AG04449 (cell line): ENCODE measurements around the gene KIF5C.
A peak's percentile ranks its signal among the peaks of the same experiment; 100 is the strongest.

Experiments used
- CTCF ChIA-PET: fragments of 350-600 bp; formaldehyde crosslinking; extraction: SDS; loops from one replicate; lab custom pipeline; 2021; ENCODE audit warnings: antibody characterized with exemption; lab: Yijun Ruan, JAX
- POLR2A ChIA-PET: fragments of 400-600, 350-600 bp; formaldehyde crosslinking; extraction: SDS; loops from one replicate; lab custom pipeline; 2020; ENCODE audit warnings: antibody characterized with exemption, inconsistent platforms; lab: Yijun Ruan, JAX
- DNase-seq: peaks from one replicate; pipeline ENCODE4 v3.0.0-alpha.2; 2010; ENCODE audit warnings: low read depth, low spot score
- H3K4me3 ChIP-seq: 2 replicates; pipeline ENCODE4 v1.5.1; 2011; ENCODE audit warnings: low read depth, mild to moderate bottlenecking, control low read depth, low read length
- TF ChIP-seq, protein P1 (sequence below): IDR thresholded peaks from one replicate; pipeline ENCODE4 v1.5.1; 2011; ENCODE audit warnings: mild to moderate bottlenecking, moderate library complexity, low read length, control low read depth, inconsistent platforms; ENCODE audit not compliant: insufficient read depth; ENCODE audit errors: missing control alignments

Gene KIF5C

DNA sequence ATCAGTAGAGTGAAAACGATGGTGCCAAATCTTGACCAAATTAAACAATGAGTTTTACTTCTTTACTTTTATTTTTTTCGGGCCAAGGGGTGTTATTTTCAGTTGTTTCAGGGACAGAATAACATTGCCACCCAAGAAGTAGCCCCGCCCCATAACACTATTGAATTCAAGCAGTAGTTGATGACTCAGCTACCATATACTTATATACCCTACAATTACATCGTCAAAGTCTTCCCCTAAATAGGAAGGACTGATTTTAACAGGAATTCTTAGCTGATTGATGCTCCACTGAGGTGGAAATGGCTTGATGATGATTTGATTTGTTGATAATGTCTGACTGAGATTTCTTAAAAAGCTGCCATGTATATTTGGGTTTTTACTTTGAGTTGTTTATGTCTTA lies 188.2 kb downstream of the KIF5C start:
- no peak for DNase-seq
- ChIA-PET CTCF (interaction anchor here (1.0 kb wide), 1 partner anchor 9 kb away, joined by 3 read pairs; no protein-coding TSS in a partner anchor), POLR2A (no interaction called here)
- H3K4me3 ChIP-seq = no peak overlapping the region
- TF ChIP-seq, protein P1, sequence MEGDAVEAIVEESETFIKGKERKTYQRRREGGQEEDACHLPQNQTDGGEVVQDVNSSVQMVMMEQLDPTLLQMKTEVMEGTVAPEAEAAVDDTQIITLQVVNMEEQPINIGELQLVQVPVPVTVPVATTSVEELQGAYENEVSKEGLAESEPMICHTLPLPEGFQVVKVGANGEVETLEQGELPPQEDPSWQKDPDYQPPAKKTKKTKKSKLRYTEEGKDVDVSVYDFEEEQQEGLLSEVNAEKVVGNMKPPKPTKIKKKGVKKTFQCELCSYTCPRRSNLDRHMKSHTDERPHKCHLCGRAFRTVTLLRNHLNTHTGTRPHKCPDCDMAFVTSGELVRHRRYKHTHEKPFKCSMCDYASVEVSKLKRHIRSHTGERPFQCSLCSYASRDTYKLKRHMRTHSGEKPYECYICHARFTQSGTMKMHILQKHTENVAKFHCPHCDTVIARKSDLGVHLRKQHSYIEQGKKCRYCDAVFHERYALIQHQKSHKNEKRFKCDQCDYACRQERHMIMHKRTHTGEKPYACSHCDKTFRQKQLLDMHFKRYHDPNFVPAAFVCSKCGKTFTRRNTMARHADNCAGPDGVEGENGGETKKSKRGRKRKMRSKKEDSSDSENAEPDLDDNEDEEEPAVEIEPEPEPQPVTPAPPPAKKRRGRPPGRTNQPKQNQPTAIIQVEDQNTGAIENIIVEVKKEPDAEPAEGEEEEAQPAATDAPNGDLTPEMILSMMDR = no peak

DNA sequence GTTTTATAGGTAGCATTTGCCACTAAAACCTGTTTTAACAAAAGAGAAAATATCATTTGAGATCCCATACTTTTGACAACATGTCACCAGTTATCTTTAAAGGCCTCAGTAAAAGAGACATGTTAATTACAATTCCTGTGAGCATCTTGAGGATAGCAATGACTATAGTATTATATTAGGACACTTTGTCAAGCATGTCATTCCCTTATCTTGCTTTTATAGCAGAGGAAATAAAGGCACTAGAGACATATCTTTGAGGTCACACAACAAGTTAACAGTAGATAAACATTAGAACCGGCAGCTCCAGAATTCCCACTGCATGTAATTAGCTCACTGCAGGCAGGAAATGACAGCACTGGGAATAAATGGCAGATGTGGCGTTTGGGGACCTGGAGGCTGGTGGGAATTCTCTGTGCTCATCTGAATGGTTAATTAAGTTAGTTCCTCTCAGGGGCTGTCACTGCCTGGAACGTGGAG lies 189.4 kb downstream of the KIF5C start:
- ChIA-PET POLR2A (interaction anchor here (0.7 kb wide), 1 partner anchor 72 kb away, joined by 3 read pairs; no protein-coding TSS in a partner anchor), CTCF (interaction anchor here (1.0 kb wide), 1 partner anchor 10 kb away, joined by 3 read pairs; no protein-coding TSS in a partner anchor)
- DNase-seq = no peak
- TF ChIP-seq, protein P1 = no peak
- H3K4me3 ChIP-seq = no peak overlapping the region

DNA sequence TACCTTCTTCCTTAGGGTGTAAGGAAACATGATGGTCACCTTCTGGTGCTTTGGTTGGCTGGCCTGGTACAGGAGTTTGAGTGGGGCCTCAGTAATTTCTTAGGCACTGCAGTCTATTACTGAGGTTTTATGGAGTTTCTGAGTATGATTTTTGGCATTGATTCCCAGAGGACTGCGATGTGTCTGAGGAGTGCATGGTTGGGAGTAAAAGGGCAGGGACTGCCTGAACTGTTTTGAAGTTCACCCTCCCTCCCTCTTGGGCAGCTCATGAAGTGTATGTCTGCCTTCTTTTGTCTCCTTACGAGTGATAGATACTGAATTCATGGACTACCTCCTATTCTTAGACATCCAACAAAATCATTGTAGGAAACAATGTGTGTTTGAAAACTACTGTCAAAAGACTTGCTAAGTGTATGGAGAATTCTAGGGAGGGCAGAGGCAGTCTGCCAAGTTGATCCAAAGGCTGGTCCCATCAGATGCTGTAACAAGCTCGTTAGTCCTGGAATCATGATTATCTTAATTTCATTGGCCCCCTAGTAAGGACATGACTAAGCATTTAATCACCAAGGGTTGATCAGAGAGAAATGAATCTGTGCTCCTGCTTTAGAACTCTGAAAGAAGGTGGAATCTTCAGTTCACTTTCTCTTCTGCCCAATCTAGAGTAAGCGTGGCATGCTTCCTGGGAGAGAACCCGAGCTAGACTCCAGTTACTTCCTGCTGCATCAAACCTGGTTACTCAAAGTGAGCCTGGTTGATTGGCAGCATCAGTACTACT lies 190.0 kb downstream of the KIF5C start:
- no peak overlapping the region for H3K4me3 ChIP-seq
- ChIA-PET CTCF (interaction anchor here (1.2 kb wide), 1 partner anchor 497 kb away, joined by 3 read pairs; no protein-coding TSS in a partner anchor), POLR2A (interaction anchor here (0.7 kb wide), 1 partner anchor 71 kb away, joined by 3 read pairs; no protein-coding TSS in a partner anchor)
- TF ChIP-seq, protein P1 = no peak
- no peak for DNase-seq

DNA sequence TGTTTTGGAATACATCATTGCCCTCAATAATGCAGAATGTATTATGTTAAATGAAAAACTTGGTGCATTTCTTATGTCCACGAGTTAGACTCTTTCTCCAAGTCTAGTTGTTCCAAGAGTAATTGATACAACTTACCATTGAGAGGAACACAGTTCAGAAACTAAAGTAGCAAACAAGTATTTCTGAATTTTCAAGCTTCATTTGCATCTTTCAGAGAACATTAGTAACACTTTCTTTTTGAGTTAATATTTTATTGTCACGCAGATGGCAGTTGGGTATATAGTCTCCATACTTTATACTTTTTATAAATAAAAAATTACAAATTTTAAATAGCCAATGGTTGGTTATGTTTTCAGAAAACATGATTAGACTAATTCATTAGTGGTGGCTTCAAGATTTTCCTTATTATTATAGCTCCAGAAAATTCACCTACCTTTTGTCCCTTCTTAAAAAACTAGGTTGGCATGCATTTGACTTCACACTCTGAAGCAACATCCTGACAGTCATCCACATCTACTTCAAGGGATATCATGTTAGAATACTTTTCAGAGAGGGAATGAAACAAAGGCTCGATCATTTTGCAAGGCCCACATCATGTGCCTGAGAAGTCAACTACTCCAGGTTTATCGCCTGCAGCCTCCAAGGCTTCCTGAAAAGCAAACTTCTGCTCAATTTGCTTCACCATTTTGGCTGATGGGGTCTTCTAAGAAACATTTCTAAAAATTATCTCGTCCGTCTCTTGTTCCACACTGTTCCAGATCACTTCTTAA lies 193.4 kb downstream of the KIF5C start:
- no peak overlapping the region for H3K4me3 ChIP-seq
- ChIA-PET POLR2A (no interaction called here), CTCF (no interaction called here)
- no peak for DNase-seq
- TF ChIP-seq, protein P1 = no peak

DNA sequence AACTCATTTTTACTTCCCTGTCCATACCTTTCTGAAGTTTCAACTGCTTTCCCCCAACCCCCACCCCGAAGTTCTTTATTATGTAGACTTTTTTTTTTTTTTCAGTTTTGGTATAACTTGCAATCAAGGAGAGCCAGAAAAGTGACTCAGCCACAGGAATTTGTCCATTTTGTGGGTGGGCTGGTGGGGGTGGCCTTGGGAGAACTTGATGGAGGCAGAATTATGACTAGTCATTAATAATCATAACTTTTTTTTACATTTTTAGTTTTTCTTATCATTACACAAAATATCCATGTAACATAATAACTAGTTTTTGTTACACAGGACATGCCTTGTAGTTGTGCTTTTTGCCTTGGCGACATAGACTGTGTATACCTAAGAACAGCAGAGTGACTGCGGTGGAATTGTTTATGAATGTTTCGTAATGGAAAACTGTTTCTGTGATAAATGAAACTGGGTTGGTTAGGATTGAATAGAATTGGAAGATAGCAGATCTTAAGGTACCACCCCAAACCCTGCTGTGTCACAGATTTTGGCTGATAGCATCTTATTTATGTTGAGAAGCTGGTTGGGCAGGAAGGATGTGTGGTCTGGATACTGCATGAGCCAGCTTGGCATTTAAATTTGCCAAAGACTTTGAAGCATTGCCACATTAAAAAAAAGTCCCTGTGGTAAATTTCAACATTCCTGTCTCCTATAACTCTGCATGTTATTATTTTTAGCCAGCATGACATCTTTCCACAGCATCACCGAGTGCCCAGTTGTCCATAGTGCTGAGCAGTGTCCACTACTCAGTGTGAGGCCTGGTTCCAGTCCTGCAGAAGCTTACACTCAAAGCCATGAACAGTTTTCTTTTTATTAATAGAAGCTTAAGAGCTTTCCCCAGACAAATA lies 194.2 kb downstream of the KIF5C start:
- ChIA-PET CTCF (no interaction called here), POLR2A (interaction anchor here (1.3 kb wide), 1 partner anchor 25 kb away, joined by 4 read pairs; no protein-coding TSS in a partner anchor)
- DNase-seq = peak; percentile 78
- H3K4me3 ChIP-seq = no peak overlapping the region
- TF ChIP-seq, protein P1 = no peak
